HG03060 (cell line): ENCODE results near the gene SOCS3.

Experiments
- ATAC-seq: cut with Tn5 transposase; IDR thresholded peaks from one replicate; pipeline ENCODE4 v1.9.1; 2021; ENCODE audit warnings: low read depth, moderate number of reproducible peaks; ENCODE audit not compliant: unreplicated experiment

SOCS3 gene

GRCh38 chr17:78368854-78369495, 9.1 kb upstream of the SOCS3 start:
- ATAC-seq = no peak

GRCh38 chr17:78368348-78368747, 8.5 kb upstream of the SOCS3 start:
- ATAC-seq = no peak

GRCh38 chr17:78367193-78367592, 7.3 kb upstream of the SOCS3 start:
- ATAC-seq = no peak

- no peak for ATAC-seq
Measured at GRCh38 chr17:78366109-78366848, 6.4 kb upstream of the SOCS3 start.

- no peak for ATAC-seq
Measured at GRCh38 chr17:78365561-78366108, 5.8 kb upstream of the SOCS3 start.

- no peak for ATAC-seq
Measured at GRCh38 chr17:78364436-78365281, 4.8 kb upstream of the SOCS3 start.

- ATAC-seq = no peak
Measured at GRCh38 chr17:78362671-78363070, 2.8 kb upstream of the SOCS3 start.

- no peak for ATAC-seq
Measured at GRCh38 chr17:78362232-78362631, 2.4 kb upstream of the SOCS3 start.

GRCh38 chr17:78361225-78361701, 1.4 kb upstream of the SOCS3 start:
- no peak for ATAC-seq

- ATAC-seq = no peak
Measured at GRCh38 chr17:78360371-78361224, 721 bp upstream of the SOCS3 start.

- no peak for ATAC-seq
Measured at GRCh38 chr17:78359321-78359996, 418 bp downstream of the SOCS3 start.

- ATAC-seq = no peak
Measured at GRCh38 chr17:78358538-78359320, 1.1 kb downstream of the SOCS3 start.

GRCh38 chr17:78357672-78358537, 2.0 kb downstream of the SOCS3 start:
- no peak for ATAC-seq

GRCh38 chr17:78357177-78357586, 2.7 kb downstream of the SOCS3 start:
- no peak for ATAC-seq

- ATAC-seq = peak; percentile 77
Measured at GRCh38 chr17:78356101-78356713, 3.7 kb downstream of the SOCS3 start.

- ATAC-seq = no peak
Measured at GRCh38 chr17:78355701-78356100, 4.2 kb downstream of the SOCS3 start.

GRCh38 chr17:78355045-78355641, 4.7 kb downstream of the SOCS3 start:
- ATAC-seq = no peak
